ENCODE results near the gene TMEM45B. TPM values are rescaled to one million over a fixed set of nuclear protein-coding genes. Genes with fewer than 3 reads are reported as not detected.
A peak's percentile ranks its signal among the peaks of the same experiment; 100 is the strongest.
"Not testable (repeated sequence)": the region's sequence is repeated elsewhere in the genome, so short reads cannot be mapped to it uniquely, and the experiment has no call there.

Gene TMEM45B
- total RNA-seq, 1 donor from 2014 or later: 86.0 TPM

DNA sequence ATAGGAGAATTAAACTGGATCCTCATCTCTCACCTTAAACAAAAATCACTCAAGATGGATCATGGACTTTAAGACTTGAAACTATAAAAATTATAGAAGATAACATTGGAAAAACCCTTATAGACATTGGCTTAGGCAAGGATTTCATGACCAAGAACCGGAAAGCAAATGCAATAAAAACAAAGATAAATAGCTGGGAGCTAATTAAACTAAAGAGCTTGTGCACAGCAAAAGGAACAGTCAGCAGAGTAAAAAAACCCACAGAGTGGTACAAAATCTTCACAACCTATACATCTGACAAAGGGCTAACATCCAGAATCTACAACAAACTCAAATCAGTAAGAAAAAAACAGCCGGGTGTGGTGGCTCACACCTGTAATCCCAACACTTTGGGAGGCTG, 7.4 kb upstream of the TMEM45B start:
- not testable (repeated sequence) for DNase-seq (ENCODE audit: low spot score)

DNA sequence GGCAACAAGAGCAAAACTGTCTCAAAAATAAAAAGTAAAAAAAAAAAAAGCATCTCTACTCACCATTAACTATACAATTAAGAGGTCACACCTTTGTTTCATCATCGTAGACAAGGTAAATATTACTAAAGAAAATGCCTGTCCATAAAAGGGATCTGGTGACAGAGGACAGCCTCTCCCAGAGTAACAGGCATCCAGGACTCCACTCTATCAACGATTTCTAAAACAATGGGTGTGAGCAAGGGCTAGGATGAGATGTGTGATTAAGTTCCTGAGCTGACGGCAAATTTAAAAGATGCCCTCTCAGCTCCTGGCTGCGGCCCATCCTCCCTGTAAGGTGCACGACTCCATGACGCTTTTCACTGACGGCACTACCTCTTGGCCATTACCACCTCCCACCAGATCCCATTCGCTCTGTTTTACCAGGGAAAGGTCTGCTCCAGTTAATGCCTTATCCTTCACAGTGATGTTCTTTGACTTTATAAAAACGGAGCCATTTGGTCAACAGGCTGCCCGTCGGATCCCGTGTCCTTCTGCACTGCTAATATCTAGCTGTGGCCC, 2.3 kb upstream of the TMEM45B start:
- DNase-seq (ENCODE audit: low spot score): no peak

DNA sequence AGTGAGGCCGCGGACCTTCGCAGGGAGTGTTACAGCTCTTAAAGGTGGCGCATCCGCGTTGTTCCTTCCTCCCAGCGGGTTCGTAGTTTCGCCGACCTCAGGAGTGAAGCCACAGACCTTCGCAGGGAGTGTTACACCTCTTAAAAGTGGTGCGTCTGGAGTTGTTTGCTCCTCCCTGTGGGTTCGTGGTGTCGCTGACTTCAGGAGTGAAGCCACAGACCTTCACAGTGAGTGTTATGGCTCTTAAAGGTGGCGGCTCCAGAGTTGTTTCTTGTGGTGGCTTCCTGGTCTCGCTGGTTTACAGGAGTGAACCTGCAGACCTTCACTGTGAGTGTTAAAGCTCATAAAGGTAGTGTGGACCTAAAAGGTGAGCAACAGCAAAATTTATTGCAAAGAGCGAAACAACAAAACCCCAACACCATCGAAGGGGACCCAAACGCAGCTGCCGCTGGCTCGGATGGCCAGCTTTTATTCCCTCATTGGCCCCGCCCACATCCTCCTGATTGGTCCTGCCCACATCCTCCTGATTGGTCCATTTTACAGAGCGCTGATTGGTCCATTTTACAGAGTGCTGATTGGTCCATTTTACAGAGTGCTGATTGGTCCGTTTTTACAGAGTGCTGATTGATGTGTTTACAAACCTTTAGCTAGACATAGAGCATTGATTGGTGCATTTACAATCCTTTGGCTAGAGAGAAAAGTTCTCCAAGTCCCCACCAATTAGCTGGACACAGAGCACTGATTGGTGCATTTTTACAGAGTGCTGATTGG, 1.2 kb upstream of the TMEM45B start:
- DNase-seq (ENCODE audit: low spot score): no peak

DNA sequence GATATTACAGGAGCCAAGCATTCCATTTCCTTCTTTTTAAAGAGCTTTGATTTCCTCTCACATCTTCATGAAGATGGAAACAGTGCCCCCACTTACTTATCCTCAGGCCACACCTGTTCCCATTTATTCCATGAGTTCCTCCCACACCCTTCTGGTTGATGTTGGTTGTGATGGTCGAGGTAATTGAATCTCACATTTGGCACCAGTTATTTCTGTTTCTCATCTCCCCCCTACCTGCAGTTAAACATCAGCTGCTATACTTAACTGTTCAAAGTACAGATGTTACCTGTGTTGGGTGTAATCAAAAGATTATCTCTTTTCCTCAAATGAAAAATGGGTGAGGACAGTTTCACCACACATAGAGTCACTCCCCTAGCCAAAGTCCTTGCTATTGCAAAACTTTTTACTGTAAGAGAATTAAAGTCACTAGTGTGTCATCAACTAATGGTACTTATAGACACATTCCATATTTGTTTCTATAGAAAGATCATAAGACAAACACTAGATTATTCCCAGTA, 1.9 kb downstream of the TMEM45B start:
- DNase-seq (ENCODE audit: low spot score): no peak

DNA sequence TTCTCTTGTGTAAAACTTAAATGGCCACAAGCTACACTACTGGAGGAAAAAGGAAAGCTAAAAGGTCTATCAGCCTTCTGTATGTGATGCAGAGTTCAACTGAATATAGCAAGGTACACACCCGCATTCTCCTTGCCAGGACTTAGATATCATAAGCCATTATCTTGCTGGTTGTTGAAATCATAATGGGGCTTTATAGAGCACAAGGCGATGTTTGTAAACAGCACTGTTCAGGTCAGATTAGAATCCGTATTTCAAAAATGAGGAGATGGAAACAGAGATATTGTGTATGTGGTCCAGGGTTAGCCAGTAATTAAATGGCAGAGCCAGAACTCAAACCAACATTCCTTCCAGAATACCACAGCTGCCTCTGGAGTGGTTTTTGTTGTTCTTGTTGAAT, 2.6 kb downstream of the TMEM45B start:
- not testable (repeated sequence) for DNase-seq (ENCODE audit: low spot score)

DNA sequence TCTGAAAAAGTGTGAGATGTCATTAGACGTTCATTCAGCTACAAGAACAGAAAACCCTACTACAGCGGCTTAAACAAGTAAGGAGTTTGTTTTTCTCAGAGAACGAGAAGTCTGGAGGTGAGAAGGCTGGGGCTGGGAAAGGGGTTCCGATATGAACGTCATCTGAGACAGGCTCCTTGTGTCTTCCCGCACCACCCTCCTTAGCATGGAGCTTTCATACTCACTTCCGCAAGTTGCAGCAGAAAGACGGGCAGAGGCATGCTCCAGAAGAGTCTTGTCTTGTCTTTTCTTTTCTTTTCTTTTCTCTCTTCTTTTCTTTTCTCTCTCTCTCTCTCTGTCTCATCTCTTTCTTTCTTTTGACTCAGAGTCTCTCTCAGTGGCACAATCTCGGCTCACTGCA, 3.6 kb downstream of the TMEM45B start:
- DNase-seq (ENCODE audit: low spot score): no peak

DNA sequence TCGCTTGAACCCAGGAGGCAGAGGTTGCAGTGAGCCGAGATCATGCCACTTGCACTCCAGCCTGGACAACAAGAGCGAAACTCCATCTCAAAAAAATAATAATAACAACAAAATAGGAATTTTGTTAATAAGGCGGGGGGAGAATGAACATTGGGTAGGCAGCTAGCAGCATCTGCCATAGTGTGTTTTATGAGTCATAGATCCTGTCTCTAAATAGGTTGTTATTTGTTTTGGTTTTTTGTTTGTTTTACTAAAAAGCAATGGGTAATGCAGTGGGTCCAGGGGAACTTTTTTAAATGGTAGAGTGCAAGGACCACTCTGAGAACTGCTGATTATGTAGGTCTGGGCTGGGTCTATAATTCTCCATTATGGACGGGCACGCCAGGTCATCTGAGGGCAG, 4.6 kb downstream of the TMEM45B start:
- not testable (repeated sequence) for DNase-seq (ENCODE audit: low spot score)

DNA sequence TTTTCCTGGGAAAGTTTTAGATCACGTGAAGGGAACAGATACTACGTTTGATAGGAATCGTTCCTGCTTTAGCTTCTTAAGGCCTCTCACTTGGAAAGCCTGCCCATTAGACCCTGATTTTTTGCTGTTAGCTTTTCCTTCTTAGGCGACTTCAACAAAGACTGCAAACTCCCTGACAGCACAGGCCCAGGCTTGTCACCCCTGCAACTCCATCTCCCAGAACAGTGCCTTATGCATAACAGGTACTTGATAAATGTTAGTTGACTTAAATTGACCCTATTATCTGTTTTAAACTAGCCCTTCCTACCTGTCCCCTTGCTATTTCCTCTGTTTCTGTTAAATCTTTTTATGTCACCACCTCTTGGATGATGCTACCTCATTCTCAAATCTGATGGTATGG, 7.6 kb downstream of the TMEM45B start:
- not testable (repeated sequence) for DNase-seq (ENCODE audit: low spot score)

DNA sequence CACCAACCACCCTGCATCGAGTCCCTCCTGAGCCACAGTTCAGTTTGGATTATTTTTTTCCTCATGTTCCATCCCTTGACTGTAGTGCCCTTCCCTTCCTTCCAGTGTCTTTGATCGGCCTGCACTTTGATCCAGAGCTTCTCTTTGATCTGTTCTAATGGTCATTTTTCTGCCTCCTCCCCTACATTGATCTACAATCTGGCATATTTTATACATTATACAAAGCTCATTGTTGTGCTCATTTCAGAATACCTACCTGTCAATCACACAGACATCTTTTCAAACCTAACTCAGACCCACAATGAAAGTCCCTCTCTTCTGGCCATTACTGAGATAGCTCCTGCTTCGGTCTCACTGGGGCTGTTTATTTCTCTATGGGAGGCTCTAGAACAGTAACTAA, 8.2 kb downstream of the TMEM45B start:
- DNase-seq (ENCODE audit: low spot score): not testable (repeated sequence)

DNA sequence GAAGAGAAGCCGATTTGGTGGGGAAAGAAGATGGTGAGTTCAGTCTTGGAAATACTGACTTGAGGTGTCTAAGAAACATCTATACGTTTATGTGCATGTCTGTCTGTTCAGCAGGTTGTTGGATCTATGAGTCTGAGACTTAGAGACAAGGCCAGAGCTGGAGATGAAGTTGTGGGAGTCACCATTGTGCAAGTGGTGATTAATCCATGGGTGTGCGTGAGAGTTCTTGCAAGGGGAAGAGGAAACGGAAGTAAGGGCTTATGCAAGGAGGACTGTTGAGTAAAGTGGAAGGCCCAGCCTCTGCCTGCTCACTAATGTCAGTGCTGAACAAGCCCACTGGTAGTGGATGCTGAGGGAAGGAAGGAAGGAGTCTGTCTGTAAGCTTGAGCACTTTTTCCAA, 9.7 kb downstream of the TMEM45B start:
- DNase-seq (ENCODE audit: low spot score): no peak

DNA sequence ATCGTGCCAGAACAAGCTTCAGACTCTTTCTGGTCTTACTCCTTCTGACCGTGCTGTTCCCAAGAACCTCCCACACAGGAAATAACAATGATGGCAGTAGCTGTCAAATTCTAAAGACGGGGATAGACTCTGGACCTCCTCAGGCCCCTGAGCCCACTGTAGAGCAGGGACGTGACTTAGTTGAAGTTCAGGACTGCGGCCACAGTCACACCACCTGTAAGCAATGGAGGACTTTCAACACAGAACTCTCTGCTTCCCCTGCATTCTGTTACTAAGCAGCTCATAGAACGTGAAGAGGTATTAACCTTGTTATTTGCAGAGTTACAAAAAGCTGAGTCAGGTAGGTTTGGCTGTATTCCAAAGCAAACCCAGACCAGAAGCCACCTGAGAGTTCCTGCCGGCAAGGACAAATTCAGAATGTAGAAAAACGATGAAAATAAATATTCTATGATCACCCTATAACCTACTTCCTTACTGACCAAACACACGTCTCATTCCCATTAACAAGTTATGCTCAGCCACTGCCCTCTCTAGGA, 12.7 kb downstream of the TMEM45B start:
- peak; percentile 41 for DNase-seq (ENCODE audit: low spot score)

DNA sequence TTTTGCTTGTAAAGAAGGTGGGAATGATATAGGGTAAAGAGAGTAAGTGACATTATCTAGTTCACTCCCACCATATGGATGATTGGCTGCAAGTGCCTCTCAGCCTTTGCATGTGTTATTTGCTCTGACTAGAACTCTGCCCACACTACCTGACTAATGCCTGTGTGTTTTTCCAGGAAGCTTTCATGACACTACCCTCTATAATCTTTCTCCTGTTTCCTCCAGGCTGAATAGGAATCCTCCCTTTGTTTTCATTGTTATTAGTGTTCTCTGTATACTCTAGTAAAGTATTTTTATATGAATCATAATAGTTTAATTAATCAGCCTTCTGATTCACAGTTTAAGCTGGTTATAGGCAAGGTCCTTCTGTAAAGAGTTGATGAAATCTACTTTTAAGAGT, 13.8 kb downstream of the TMEM45B start:
- DNase-seq (ENCODE audit: low spot score): not testable (repeated sequence)

DNA sequence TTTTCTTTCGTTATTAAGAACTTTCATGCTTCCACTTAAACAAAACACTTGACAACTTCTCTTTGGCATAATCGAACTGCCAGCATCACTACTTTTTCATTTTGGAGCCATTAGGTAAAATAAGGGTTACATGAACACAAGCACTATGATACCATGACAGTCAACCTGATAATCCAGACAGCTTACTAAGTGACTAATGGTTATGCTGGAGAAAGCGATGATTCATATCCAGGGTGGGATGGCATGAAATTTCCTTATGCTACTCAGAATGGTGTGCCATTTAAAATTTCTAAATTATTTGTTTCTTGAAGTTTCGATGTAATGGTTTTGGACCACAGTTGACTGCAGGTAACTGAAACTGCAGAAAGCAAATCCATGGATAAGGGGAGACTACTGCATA, 15.6 kb downstream of the TMEM45B start:
- not testable (repeated sequence) for DNase-seq (ENCODE audit: low spot score)

DNA sequence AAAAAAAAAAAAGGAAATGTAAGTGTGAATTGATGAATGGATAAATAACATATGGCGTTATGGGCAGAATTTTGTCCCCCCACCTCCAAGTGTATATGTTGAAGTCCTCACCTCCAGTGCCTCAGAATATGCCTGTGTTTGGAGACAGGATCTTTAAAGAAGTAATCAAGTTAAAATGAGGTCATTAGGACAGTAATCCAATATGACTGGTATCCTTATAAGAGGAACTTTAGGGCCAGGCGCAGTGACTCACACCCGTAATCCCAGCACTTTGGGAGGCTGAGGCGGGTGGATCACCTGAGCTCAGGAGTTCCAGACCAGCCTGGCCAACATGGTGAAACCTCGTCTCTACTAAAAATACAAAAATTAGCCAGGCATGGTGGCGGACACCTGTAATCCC, 17.6 kb downstream of the TMEM45B start:
- DNase-seq (ENCODE audit: low spot score): not testable (repeated sequence)

DNA sequence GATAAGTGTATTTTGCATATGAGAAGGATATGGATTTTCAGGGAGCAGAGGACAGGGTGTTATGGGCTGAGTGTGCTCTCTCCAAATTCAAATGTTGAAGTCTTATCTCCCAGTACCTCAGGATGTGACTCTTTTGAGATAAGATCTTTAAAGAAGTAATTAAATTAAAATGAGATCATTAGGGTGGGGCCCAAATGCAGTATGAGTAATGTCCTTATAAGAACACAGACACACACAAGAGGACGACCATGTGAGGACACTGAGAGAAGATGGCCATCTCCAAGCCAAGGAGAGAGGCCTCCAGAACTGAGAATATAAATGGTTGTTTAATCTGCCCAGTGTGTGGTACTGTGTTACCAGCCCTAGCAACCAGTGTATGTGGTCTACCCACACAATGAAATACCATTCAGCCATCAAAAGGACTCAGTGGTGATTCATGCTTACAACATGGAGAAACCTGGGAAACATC, 20.8 kb downstream of the TMEM45B start:
- DNase-seq (ENCODE audit: low spot score): not testable (repeated sequence)

DNA sequence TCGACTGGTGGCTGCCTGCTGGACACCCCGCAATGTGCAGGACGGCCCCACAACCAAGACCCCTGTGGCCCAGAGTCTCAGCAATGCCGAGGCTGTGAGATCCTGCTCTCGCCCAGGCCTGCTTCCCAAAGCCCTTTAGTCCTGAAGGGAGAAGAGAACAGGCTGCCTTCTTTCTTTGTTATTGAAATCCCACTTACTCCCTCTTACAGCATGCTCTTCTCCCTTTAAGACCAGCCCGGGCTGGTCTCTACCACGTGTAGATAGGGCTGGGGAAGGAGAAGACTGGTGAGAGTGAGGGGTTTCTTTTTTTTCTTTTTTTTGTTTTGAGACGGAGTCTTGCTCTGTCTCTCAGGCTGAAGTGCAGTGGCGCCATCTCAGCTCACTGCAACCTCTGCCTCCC, 21.3 kb downstream of the TMEM45B start:
- no peak for DNase-seq (ENCODE audit: low spot score)

DNA sequence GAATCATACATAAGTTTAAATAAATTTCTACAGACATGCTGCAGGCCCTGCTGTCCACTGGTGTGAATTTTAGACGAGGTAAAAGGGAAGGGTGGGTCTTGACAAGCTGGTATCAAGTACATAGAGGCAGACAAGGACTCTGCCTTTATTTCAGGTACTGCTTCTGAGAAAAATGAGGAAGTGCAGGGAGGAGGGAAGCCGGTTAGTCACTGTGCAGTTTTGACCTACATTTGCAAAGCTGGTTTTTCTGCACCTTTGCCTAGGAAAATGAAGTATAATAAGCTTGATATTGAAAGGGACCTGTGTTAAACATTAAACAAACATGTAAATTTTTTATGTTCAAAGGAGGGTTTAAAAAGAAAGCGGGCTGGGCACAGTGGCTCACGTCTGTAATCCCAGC, 24.6 kb downstream of the TMEM45B start:
- DNase-seq (ENCODE audit: low spot score): peak; percentile 42

DNA sequence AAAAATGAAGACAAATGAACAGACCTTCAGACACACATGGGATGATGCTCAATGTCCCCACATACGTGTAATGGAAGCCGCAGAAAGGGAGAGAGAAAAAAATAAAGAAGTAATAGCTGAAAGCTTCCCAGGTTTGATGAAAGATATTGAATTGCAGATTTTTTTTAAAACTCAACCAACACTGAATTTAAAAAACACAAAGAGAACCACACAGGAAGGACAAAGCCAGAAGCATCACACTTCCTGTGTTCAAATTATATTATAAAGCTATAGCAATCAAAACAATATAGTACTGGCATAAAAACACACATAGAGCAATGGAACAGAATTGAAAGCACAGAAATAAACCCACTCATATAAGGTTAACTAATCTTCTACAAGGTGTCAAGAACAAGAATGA, 26.5 kb downstream of the TMEM45B start:
- DNase-seq (ENCODE audit: low spot score): no peak

DNA sequence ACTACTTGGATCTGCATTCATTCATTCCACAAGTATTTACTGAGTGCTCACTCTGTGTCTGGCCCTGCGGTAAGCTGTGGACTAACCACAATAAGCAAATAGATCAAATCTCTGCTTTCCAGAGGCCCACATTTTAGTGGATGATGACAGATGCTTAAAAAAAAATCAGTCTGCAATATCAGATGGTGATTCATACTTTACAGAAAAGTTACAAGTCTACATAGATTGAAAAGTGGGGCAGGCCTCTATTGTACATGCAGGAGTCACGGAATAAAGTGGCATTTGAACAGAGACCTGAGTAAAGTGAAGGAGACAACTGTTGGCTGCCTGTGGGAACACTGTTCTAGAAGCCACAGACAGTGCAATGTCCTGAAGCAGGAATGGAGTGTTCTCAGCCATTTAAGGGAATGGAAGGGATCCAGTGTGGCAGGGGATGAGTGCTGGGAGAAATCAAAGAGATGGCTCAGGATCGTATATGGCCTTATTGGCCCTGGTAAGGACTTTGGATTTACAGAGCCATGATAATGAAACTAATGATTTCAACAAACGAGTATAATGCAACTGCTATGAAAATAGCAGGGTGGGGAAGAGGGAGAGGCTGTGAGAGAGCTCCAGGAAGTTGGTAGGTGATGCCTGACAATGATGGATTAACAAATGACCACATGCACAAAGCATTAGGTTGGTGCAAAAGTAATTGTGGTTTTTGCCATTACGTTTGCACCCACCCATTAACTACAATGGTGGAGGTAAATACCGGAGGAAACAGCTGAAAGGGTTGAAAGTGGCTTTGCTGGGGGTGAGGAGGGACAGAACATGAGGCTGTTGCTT, 31.1 kb downstream of the TMEM45B start:
- DNase-seq (ENCODE audit: low spot score): no peak

DNA sequence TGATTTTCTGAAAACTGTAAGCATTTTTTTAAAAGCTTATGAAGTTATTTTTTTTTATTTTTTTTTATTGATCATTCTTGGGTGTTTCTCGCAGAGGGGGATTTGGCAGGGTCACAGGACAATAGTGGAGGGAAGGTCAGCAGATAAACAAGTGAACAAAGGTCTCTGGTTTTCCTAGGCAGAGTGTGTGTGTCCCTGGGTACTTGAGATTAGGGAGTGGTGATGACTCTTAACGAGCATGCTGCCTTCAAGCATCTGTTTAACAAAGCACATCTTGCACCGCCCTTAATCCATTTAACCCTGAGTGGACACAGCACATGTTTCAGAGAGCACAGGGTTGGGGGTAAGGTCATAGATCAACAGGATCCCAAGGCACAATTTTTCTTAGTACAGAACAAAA, 31.7 kb downstream of the TMEM45B start:
- not testable (repeated sequence) for DNase-seq (ENCODE audit: low spot score)

DNA sequence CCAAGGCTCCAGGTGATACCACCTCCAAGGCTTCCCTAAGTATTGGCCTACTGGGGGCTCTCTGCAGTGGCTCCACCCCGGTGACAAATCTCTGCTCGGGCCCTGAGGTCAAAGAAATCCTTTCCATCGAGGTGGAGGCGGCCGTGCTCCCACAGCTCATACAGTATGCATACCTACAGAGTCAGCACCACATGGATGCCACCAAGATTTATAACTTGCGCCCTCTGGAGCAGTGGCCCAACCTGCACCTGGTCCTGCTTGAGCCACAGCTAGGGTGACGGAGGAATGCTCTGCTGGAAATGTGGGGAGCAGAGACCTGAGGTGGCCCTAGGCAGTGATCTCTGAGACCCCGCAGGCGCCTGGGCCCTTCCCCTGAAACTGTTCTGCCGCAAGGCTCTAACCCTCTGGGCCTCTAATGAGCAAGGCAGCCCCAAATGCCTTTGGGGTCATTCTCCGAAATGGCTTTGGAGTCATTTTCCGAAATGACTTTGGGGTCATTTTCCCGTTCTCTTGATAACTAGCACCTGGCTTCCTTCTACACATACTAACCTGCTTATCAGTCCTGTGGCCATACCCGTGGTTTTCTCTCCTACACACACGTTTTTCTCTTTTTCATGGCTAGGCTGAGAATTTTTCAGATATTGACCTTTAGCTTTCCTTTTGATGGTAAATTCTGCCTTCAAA, 33.9 kb downstream of the TMEM45B start:
- no peak for DNase-seq (ENCODE audit: low spot score)
